Measurements from ENCODE around the gene FASTKD2.
A peak's percentile ranks its signal among the peaks of the same experiment; 100 is the strongest.

The FASTKD2 gene

DNA sequence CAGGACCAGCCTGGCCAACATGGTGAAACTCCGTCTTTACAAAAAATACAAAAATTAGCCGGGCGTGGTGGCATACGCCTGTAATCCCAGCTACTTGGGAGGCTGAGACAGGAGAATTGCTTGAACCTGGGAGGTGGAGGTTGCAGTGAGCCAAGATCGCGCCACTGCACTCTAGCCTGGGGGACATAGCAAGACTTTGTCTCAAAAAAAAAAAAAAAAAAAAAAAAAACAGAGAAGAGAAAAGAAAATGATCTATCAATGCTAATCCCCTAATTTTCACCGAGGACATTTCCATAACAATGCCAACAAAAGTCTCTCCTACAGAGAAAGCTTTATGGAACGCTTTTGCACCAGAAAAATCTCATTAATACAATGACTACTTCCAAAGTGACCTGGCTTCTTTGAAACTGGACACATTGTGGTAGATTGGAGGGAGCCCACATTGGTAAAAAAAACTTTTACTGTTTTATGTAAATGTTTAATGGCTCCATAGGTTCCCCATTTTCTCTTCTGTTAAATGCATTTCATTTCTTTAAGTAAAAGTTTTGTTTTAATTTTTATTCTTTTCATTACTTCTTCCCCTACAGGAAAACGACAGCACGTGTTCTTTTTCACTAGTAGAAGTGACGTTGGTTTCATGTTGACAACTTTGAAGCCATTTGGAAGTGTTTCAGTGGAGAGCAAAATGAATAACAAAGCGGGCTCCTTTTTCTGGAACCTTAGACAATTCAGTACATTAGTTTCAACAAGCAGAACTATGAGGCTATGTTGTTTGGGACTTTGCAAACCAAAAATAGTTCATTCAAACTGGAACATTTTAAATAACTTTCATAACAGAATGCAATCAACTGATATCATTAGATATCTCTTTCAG, 888 bp downstream of the FASTKD2 start:
- TF ChIP-seq, protein P1, sequence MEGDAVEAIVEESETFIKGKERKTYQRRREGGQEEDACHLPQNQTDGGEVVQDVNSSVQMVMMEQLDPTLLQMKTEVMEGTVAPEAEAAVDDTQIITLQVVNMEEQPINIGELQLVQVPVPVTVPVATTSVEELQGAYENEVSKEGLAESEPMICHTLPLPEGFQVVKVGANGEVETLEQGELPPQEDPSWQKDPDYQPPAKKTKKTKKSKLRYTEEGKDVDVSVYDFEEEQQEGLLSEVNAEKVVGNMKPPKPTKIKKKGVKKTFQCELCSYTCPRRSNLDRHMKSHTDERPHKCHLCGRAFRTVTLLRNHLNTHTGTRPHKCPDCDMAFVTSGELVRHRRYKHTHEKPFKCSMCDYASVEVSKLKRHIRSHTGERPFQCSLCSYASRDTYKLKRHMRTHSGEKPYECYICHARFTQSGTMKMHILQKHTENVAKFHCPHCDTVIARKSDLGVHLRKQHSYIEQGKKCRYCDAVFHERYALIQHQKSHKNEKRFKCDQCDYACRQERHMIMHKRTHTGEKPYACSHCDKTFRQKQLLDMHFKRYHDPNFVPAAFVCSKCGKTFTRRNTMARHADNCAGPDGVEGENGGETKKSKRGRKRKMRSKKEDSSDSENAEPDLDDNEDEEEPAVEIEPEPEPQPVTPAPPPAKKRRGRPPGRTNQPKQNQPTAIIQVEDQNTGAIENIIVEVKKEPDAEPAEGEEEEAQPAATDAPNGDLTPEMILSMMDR (IDR thresholded peaks at IDR 0.05): no peak
- TF ChIP-seq ZFX (IDR thresholded peaks at IDR 0.05; ENCODE audit: borderline replicate concordance): no peak
- peak overlapping the region; percentile 79 for H3K27ac ChIP-seq

DNA sequence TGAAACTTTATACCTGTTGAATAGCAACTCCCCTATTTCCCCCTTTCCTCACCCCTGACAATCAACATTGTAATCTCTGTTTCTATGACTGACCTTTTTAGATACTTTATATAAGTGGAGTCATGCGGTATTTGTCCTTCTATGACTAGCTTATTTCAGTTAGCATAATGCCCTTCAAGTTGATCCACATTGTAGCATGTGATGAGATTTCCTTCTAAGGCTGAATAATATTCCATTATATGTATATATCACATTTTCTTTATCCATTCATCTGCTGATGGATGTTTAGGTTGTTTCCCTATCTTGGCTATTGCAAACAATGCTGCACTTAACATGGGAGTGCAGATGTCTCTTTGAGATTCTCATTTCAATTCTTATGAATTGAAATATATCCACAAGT, 9.5 kb downstream of the FASTKD2 start:
- TF ChIP-seq, protein P1 (IDR thresholded peaks at IDR 0.05): no peak
- no peak for TF ChIP-seq ZFX (IDR thresholded peaks at IDR 0.05; ENCODE audit: borderline replicate concordance)
- H3K27ac ChIP-seq: no peak overlapping the region

DNA sequence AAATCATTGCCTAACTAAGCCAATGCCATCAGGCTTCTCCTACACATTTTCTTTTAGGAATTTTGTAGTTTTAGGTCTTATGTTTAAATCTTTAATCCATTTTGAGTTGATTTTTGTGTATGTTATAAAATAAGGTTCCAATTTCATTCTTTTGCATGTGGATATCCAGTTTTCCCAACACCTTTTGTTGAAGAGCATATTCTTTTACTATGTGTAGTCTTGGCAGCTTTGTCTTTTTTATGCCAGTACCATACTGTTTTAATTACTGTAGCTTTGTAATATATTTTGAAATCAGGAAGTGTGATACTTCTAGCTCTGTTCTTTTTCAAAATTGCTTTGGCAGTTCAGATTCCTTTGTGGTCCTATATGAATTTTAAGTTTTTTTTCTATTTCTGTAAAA, 11.0 kb downstream of the FASTKD2 start:
- H3K27ac ChIP-seq: no peak overlapping the region
- TF ChIP-seq, protein P1 (IDR thresholded peaks at IDR 0.05): no peak
- TF ChIP-seq ZFX (IDR thresholded peaks at IDR 0.05; ENCODE audit: borderline replicate concordance): no peak

DNA sequence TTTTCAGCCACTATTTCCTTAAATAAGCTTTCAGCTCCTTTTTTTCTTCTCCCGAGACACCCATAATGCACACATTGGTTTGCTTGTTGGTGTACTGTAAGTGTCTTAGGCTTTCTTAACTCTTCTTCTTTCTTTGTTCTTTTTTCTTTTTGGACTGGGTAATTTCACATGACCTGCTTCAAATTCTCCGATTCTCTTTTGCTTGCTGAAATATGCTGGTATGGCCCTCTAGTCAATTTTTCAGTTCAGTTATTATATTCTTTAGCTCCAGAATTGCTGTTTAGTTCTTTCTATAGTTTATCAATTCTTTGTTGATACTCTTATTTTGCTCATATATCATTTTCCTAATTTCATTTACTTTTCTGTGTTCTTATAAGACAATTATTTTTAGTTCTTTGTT, 15.3 kb downstream of the FASTKD2 start:
- no peak overlapping the region for H3K27ac ChIP-seq
- TF ChIP-seq, protein P1 (IDR thresholded peaks at IDR 0.05): no peak
- no peak for TF ChIP-seq ZFX (IDR thresholded peaks at IDR 0.05; ENCODE audit: borderline replicate concordance)

DNA sequence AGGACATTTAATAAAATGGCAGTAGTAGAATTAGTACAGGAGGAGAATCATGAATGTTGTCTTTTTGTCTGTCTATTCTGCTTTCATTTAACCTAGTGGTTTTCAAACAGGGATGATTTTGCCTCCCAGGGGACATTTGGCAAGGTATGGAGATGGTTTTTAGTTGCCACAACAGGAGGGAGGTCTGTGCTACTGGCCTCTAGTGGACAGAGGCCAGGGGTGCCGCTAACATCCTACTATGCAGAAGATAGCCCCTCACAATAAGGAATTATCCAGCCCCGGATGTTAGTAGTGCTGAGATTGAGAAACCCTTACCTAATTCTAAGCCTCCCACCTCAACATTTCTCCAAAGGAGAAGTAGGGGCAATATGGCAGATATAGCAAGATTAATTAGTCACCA, 18.3 kb downstream of the FASTKD2 start:
- no peak for TF ChIP-seq ZFX (IDR thresholded peaks at IDR 0.05; ENCODE audit: borderline replicate concordance)
- TF ChIP-seq, protein P1 (IDR thresholded peaks at IDR 0.05): peak; percentile 72
- no peak overlapping the region for H3K27ac ChIP-seq

DNA sequence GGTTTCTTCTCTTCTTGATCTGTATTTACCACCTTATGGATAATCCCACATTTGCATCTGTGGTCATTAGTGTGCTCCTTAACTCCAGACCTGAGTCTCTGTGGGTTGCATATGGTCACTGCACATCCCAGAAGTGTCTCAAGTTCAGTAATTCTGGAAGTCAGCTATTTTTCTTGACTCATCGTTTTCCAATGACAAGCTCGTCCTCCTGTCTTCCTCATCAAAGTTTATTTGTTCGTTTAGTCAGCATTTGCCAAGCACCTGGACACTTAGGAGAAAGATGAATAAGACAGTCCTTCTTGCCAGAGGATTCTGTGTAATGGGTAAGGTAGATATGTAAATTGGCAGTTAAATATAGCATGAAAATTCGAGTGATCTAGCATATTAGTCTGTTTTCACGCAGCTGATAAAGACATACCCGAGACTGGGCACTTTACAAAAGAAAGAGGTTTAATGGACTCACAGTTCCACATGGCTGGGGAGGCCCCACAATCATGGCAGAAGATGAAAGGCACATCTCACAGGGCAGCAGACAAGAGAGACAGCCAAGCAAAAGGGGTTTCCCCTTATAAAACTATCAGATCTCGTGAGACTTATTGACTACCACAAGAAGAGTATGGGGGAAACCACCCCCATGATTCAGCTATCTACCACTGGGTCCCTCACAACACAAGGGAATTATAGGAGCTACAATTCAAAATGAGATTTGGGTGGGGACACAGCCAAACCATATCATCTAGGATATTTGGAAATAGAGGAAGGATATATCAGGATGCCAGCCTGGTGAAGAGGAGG, 19.4 kb downstream of the FASTKD2 start:
- TF ChIP-seq, protein P1 (IDR thresholded peaks at IDR 0.05): no peak
- TF ChIP-seq ZFX (IDR thresholded peaks at IDR 0.05; ENCODE audit: borderline replicate concordance): no peak
- H3K27ac ChIP-seq: no peak overlapping the region

All from 22Rv1 (cell line).